22Rv1 (cell line): ENCODE results near the gene PKHD1.
"Not testable (repeated sequence)": the region's sequence is repeated elsewhere in the genome, so short reads cannot be mapped to it uniquely, and the experiment has no call there.

Source experiments
- H3K27ac ChIP-seq: fragments of 450-650 bp; 2 replicates; pipeline ENCODE4 v1.5.1; 2017
- CTCF ChIP-seq: fragments of 450-650 bp; IDR thresholded peaks from 2 replicates; pipeline ENCODE4 v1.5.1; 2017; ENCODE audit warnings: mild to moderate bottlenecking
- ZFX ChIP-seq: fragments of 450-650 bp; IDR thresholded peaks from 2 replicates; pipeline ENCODE4 v1.6.1; 2017; ENCODE audit warnings: antibody characterized with exemption, borderline replicate concordance

The PKHD1 gene

GRCh38 chr6:51856508-51856907 is 230.9 kb downstream of the PKHD1 start:
- TF ChIP-seq CTCF (no peak), ZFX (no peak)
- H3K27ac ChIP-seq, result no peak overlapping the region

- TF ChIP-seq ZFX, result no peak
- peak; percentile 80 for TF ChIP-seq CTCF
- no peak overlapping the region for H3K27ac ChIP-seq
Observed at GRCh38 chr6:51855310-51856082, 231.9 kb downstream of the PKHD1 start.

GRCh38 chr6:51854876-51855275 is 232.5 kb downstream of the PKHD1 start:
- TF ChIP-seq ZFX, result no peak
- TF ChIP-seq CTCF, result no peak
- no peak overlapping the region for H3K27ac ChIP-seq

GRCh38 chr6:51854347-51854746 is 233.1 kb downstream of the PKHD1 start:
- TF ChIP-seq ZFX (no peak), CTCF (no peak)
- H3K27ac ChIP-seq, result no peak overlapping the region

GRCh38 chr6:51853109-51853508 is 234.3 kb downstream of the PKHD1 start:
- H3K27ac ChIP-seq, result not testable (repeated sequence)

- no peak overlapping the region for H3K27ac ChIP-seq
Observed at GRCh38 chr6:51846531-51846930, 240.9 kb downstream of the PKHD1 start.

GRCh38 chr6:51844336-51844735 is 243.1 kb downstream of the PKHD1 start:
- peak overlapping the region; percentile 49 for H3K27ac ChIP-seq
- TF ChIP-seq CTCF (peak; percentile 78), ZFX (no peak)

More at GRCh38 chr6:51846531-51846930, 240.9 kb downstream of the PKHD1 start:
- TF ChIP-seq CTCF (no peak), ZFX (no peak)
